Activated CD8-positive, alpha-beta memory T cell treated with anti-CD3 and anti-CD28 coated beads, Interleukin-2, amount 10 ng/mL, durations not matched to agents 7 days and 5 days (primary cell): ENCODE results near the gene WDR17. TPM values are rescaled to one million over a fixed set of nuclear protein-coding genes. Genes with fewer than 3 reads are reported as not detected.

ENCODE experiments used
- ATAC-seq: fragments of 150-1000 bp; cut with Tn5 transposase; one replicate; pipeline ENCODE4 v1.10.0; 2021; ENCODE audit warnings: moderate library complexity
- CTCF ChIA-PET: fragments of 350-600 bp; sonication (Branson Sonifier 250); formaldehyde crosslinking; loops from one replicate; lab custom pipeline; 2021; ENCODE audit warnings: antibody characterized with exemption; lab: Charles Lee
- DNase-seq: peaks from one replicate; pipeline ENCODE4 v3.0.0-alpha.2; 2020
- H3K27ac Mint-ChIP-seq: one replicate; pipeline ENCODE4 v1.8.0; 2021; ENCODE audit warnings: mild to moderate bottlenecking, mixed read lengths
- H3K27me3 Mint-ChIP-seq: one replicate; pipeline ENCODE4 v1.8.0; 2021; ENCODE audit warnings: mixed read lengths
- H3K36me3 Mint-ChIP-seq: one replicate; pipeline ENCODE4 v1.8.0; 2021; ENCODE audit warnings: mild to moderate bottlenecking, mixed read lengths
- H3K4me1 Mint-ChIP-seq: one replicate; pipeline ENCODE4 v1.8.0; 2021; ENCODE audit warnings: mixed read lengths
- H3K4me3 Mint-ChIP-seq: one replicate; pipeline ENCODE4 v1.8.0; 2021; ENCODE audit warnings: mild to moderate bottlenecking, moderate library complexity, mixed read lengths
- H3K9me3 Mint-ChIP-seq: one replicate; pipeline ENCODE4 v1.8.0; 2022; ENCODE audit warnings: low read depth, mixed read lengths
- total RNA-seq, 2 experiments: library from RNA; stranded (reverse); gene quantifications; one replicate each; pipeline ENCODE4 v1.2.3, GENCODE V29; 2021

The WDR17 gene
- under 1 TPM; 0.26 to 0.44 TPM for total RNA-seq

DNA sequence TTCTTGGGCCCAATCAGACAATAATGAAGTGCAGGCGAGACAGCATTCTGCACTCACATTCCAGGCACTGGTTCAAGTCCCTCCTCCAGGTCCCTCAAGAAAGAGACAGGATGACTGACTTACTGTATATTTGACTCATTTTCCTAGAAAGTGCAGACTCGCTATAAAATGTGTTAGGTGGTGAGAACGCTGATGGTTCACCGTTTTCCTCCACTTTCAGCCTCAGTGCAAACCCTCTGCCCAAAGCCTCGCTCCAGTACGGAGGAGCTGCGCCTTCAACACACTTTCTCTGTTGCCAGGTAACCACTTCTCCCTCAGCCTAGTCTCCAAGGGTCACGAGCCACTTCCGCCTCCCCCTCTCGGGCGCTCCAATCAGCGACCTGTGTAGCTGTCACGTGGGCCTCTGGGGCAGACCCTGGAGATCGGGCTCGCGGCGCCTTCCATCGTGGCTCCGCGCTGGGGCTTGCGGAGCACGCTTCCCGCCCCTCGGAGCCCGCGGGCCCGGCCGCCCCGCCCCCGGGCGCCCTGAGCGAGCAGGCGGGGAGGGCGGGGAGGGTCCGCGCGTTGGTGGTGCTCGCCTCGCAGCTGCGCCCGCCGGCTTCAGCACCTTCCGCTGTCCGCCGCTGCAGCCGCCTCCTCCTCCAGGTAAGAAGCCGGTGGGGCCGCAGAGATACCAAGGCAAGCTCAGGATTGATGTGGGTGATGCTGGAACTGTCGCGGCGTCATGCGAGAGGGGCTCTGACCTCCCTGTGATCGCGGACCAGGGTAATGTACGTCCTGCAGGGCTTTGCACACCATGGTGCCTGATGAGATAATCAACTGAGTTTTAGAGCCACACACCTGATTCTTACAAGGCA lies at the start of gene WDR17:
WDR17 (plus strand) TSS at position 407 of the 857 bp plus-strand sequence. CDS start 45,740 bp downstream, outside the sequence.
- CTCF ChIA-PET, result no interaction called here
- Mint-ChIP-seq H3K27ac (no peak within 1 kb of the TSS), H3K27me3 (peaks cover 35% of the 10 kb centered on the region), H3K4me3 (peak within 1 kb of the TSS; percentile 69), H3K4me1 (peaks cover 9% of the 10 kb centered on the region), H3K9me3 (no peaks in the 10 kb centered on the region), H3K36me3 (no peaks in the 10 kb centered on the region)
- DNase-seq (peak; percentile 80), ATAC-seq (peak; percentile 99)

DNA sequence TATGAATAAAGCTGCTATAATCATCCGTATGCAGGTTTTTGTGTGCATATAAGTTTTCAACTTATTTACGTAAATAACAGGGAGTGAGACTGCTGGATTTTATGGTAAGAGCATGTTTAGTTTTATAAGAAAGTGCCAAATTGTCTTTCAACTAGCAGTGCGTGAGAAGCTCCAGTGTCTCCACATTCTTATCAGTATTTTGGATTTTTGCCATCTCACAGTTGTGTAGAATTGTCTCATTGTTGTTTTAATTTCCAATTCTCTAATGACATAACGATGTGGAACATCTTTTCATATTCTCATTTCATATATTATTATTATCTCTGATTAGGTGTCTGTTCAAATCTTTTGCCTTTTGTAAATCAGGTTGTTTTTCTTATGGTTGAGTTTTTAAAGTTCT lies 49.0 kb upstream of the WDR17 start:
- H3K9me3 Mint-ChIP-seq, result no peaks in the 10 kb centered on the region
- CTCF ChIA-PET, result no interaction called here

DNA sequence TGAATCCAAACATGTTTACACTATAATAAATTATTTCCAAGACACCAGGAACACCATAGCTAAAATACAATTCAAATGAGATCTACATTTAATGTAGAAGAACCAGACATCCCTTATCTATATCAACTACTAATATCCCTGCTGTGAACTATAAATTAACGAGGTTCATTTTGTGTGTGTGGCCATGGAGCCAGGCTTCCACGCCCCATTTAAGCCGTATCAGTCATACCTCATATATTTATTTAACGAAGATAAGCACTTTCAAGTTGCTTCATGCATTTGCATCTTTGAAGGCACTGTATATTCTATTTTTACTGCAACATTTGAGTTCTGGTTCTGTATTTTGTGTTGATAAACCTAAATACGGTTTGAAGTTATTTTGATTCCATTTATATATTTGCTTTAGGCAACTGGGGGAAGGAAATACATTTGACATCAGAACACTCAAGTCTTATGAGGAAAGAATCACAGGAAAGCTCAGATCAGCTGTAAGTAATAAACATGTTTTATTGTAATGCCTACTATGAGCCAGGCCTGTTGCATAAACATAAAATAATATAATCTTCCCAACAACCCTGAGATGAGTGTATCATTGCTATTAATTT lies 45.1 kb upstream of the WDR17 start:
- Mint-ChIP-seq H3K9me3 (no peaks in the 10 kb centered on the region), H3K4me1 (no peaks in the 10 kb centered on the region), H3K27me3 (no peaks in the 10 kb centered on the region), H3K27ac (no peak overlapping the region), H3K4me3 (no peak overlapping the region), H3K36me3 (no peaks in the 10 kb centered on the region)
- CTCF ChIA-PET, result no interaction called here
- no peak for DNase-seq
- ATAC-seq, result no peak

More for the DNA sequence above, 49.0 kb upstream of the WDR17 start:
- Mint-ChIP-seq H3K27me3 (no peaks in the 10 kb centered on the region), H3K27ac (no peak overlapping the region), H3K36me3 (no peaks in the 10 kb centered on the region), H3K4me1 (no peaks in the 10 kb centered on the region), H3K4me3 (no peak overlapping the region)
- DNase-seq (no peak), ATAC-seq (no peak)

DNA sequence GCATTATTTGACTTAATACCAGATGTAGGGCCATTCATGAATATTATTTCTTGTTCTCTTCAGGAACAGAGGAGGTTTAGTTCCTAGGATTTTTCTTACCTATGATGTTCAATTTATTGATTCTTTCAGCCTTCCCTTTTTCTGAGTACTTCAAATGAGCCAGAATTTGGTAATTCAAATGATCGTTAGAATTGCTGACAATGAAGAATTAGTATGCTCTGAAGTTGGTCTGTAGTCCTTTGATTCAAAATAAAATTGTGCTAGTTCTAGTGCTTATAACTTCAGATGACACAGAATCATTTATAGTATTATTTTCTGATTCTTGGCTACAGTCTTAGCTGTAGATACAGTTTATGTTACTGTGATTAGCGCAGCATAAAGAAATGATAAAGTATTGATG lies 35.2 kb upstream of the WDR17 start:
- H3K36me3 Mint-ChIP-seq, result no peaks in the 10 kb centered on the region
- CTCF ChIA-PET, result no interaction called here
- DNase-seq (no peak), ATAC-seq (no peak)
- no peaks in the 10 kb centered on the region for H3K4me1 Mint-ChIP-seq
- H3K27me3 Mint-ChIP-seq, result peaks cover 4% of the 10 kb centered on the region
- no peak overlapping the region for H3K27ac Mint-ChIP-seq
- no peak overlapping the region for H3K4me3 Mint-ChIP-seq
- H3K9me3 Mint-ChIP-seq, result no peaks in the 10 kb centered on the region

DNA sequence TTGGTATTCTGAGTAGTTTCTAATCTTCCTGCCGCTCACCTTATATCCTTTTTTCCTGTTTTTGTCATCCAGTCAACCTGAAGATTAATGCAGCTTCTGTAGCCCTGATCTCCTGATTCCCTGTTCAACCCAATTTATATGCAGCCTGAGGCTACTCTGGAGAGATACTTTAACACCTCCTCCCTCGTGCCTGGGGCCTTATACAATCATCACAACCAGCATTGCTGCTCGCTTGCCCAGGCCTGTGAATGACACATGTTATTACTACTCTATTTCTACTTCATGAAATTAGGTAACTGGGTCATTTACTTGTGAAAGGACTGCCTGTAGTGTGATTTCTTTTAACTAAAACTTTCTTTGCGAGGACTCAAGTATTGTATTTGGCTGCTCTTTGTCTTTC lies 33.7 kb upstream of the WDR17 start:
- H3K27ac Mint-ChIP-seq, result no peak overlapping the region
- H3K27me3 Mint-ChIP-seq, result peaks cover 4% of the 10 kb centered on the region
- DNase-seq (no peak), ATAC-seq (no peak)
- H3K36me3 Mint-ChIP-seq, result no peaks in the 10 kb centered on the region
- CTCF ChIA-PET, result interaction anchor here (0.6 kb wide), 1 partner anchor 10 kb away, joined by 3 read pairs; no protein-coding TSS in a partner anchor
- no peaks in the 10 kb centered on the region for H3K4me1 Mint-ChIP-seq
- H3K4me3 Mint-ChIP-seq, result no peak overlapping the region
- H3K9me3 Mint-ChIP-seq, result no peaks in the 10 kb centered on the region

DNA sequence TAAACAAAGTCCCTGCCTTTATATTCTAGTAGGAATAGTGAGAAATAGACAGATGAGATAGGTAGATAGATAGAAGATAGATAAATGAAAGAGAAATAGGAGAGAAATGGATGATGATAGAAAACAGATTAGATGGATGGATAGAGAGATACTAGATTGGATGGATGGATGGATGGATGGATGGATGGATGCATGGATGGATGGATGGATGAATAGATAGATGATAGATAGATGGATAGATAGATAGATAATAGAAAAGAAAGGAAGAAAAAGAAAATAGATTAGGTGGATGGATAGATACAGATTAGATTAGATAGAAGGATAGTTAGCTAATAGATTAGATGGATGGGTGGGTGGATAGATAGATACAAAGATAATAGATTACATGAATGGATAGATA lies 33.2 kb upstream of the WDR17 start:
- CTCF ChIA-PET, result interaction anchor here (0.6 kb wide), 1 partner anchor 11 kb away, joined by 3 read pairs; no protein-coding TSS in a partner anchor
- Mint-ChIP-seq H3K27me3 (peaks cover 4% of the 10 kb centered on the region), H3K27ac (no peak overlapping the region), H3K9me3 (no peaks in the 10 kb centered on the region), H3K4me3 (no peak overlapping the region), H3K4me1 (no peaks in the 10 kb centered on the region), H3K36me3 (no peaks in the 10 kb centered on the region)
- ATAC-seq (no peak), DNase-seq (no peak)

DNA sequence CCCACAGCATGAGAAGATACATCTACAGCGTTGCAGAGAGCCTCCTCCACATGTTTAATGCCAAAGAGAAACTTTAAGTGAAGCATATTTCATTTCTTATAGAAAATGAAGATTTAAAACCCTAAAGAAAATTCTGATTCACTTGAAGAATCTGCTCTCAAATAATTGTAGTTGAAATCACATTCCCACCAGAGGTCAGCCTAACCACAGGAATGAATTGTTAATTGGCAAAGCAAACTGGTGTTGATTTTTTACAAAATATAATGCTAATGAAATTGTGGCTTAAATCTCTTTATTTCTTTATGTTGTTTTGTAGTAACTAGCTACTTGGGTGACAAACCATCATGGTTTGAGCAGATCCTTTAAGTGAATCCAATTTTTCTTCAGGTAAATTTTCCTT lies 31.1 kb upstream of the WDR17 start:
- Mint-ChIP-seq H3K27ac (no peak overlapping the region), H3K4me3 (no peak overlapping the region), H3K9me3 (no peaks in the 10 kb centered on the region), H3K36me3 (no peaks in the 10 kb centered on the region), H3K27me3 (peaks cover 2% of the 10 kb centered on the region), H3K4me1 (no peaks in the 10 kb centered on the region)
- DNase-seq (no peak), ATAC-seq (no peak)
- CTCF ChIA-PET, result interaction anchor here (1.3 to 1.7 kb wide), 2 partner anchors 13 to 307 kb away, joined by 3 to 5 read pairs; no protein-coding TSS in a partner anchor

DNA sequence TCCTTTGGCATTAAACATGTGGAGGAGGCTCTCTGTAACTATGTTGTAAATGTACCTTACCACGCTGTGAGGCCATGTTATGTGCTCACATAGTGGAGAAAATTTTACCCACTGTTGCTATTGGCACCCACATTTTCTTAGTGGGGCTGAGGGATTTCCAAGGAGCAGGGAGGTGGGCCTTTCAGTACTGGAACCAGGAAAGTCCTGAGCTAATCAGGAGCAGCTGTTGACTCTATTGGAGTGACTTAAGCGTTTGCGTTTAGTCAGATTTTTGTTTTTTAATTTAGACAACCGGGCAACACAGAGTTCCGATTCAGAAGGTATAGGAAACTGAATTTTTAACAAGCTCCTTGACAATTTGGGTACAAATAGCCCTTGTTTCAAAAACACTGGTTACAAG lies 30.7 kb upstream of the WDR17 start:
- DNase-seq (no peak), ATAC-seq (no peak)
- Mint-ChIP-seq H3K4me3 (no peak overlapping the region), H3K4me1 (no peaks in the 10 kb centered on the region), H3K27ac (no peak overlapping the region), H3K36me3 (no peaks in the 10 kb centered on the region), H3K27me3 (no peaks in the 10 kb centered on the region), H3K9me3 (no peaks in the 10 kb centered on the region)
- CTCF ChIA-PET, result interaction anchor here (1.3 to 1.7 kb wide), 2 partner anchors 13 to 306 kb away, joined by 3 to 5 read pairs; no protein-coding TSS in a partner anchor

DNA sequence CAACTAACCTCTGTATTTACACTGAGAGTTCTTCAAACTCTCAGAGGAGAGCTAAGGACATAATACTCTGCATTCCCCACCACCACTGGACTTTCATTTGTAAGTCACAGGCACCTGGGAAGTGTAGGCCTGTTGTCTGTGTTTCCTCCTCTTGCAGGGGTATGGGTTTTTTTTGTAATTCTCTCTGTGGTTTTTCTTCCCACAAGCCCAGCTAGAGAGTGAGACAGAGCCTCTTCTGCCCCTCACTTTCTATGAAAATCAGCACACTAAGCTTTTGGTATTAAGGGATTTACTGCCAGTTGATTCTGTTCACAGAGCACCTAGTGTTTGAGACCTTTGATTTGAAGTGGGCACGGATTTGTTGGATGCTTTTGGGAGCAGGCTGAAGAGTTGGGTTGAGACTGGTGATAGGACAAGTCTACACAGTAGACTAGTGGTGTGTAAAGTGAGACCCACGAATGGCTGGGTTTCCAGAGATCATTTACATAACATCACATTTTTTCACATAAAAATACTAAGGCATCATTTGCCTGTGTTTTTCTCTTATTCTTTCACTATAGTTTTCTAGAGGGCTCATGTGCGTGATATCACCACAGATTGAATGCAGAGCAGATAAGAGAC lies 28.9 kb upstream of the WDR17 start:
- Mint-ChIP-seq H3K4me3 (no peak overlapping the region), H3K27me3 (no peaks in the 10 kb centered on the region), H3K4me1 (no peaks in the 10 kb centered on the region), H3K9me3 (no peaks in the 10 kb centered on the region), H3K27ac (no peak overlapping the region), H3K36me3 (no peaks in the 10 kb centered on the region)
- DNase-seq (no peak), ATAC-seq (no peak)
- CTCF ChIA-PET, result no interaction called here

DNA sequence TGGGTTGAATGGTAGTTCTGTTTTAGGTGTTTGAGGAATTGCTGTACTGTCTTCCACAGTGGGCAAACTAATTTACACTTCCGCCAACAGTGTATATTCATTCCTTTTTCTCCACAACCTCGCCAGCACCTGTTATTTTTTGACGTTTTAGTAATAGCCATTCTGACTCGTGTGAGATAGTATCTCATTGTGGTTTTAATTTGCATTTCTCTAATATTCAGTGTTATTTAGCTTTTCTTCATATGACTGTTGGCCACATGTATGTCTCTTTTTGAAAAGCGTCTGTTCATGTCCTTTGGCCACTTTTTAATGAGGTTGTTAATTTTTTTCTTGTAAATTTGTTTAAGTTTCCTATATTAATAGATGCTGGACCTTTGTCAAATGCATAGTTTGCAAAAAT lies 26.9 kb upstream of the WDR17 start:
- no peak for ATAC-seq
- H3K27me3 Mint-ChIP-seq, result peaks cover 3% of the 10 kb centered on the region
- no peaks in the 10 kb centered on the region for H3K9me3 Mint-ChIP-seq
- DNase-seq, result no peak
- H3K36me3 Mint-ChIP-seq, result no peaks in the 10 kb centered on the region
- H3K27ac Mint-ChIP-seq, result no peak overlapping the region
- H3K4me3 Mint-ChIP-seq, result no peak overlapping the region
- CTCF ChIA-PET, result no interaction called here
- H3K4me1 Mint-ChIP-seq, result no peaks in the 10 kb centered on the region

DNA sequence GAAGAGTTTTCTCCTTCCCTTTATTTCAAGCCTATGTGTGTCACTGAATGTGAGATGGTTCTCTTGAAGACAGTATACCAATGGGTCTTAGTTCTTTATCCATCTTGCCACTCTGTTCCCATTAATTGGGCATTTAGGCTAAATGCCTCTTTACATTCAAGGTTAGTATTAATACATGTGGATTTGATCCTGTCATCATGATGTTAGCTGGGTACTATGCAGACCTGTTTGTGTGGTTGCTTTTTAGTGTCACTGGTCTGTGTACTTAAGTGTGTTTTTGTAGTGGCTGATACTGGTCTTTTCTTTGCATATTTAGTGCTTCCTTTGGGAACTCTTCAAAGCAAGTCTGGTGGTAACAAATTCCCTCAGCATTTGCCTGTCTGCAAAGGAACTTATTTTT lies 23.4 kb upstream of the WDR17 start:
- CTCF ChIA-PET, result no interaction called here
- H3K9me3 Mint-ChIP-seq, result no peaks in the 10 kb centered on the region
- H3K4me1 Mint-ChIP-seq, result no peaks in the 10 kb centered on the region
- peaks cover 3% of the 10 kb centered on the region for H3K27me3 Mint-ChIP-seq
- no peak overlapping the region for H3K4me3 Mint-ChIP-seq
- H3K36me3 Mint-ChIP-seq, result no peaks in the 10 kb centered on the region
- ATAC-seq (no peak), DNase-seq (no peak)
- H3K27ac Mint-ChIP-seq, result no peak overlapping the region

DNA sequence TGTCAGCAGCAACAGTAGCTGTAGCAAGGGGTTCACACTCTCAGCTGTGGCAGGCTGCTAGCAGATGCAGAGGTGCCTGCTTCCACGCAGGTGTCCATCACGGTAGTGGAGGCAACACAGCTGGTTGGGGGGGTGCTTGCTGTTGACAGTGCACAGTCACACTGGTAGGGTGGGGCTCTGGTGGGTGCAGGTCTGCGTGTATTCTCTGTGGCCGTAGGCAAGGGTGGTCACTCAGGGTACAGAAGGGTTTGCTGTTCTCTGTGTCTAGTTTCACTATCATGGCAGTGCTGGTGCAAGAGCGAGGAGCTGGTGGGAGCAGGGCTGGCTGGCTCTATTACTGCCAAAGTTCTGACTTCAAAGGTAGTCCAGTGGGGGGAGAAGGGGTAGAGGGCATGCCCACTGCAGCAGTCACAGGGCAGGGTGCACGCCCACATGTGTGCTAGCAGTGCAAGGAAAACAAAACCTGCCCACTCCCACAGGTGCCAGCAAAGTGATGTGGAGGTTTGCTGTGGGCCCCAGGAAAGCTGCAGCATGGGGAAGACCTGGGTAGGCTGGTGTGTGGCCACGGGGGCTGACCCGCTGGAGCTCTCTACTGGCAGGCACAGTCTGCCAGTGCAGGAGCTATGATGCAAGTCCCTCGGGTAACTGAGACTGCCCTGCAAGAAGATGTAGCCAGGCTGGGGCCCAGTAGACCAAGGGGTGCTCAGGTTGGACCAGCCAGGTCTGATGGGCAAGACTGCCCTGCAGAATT lies 21.6 kb upstream of the WDR17 start:
- H3K36me3 Mint-ChIP-seq, result no peaks in the 10 kb centered on the region
- ATAC-seq, result no peak
- H3K4me3 Mint-ChIP-seq, result no peak overlapping the region
- no peak overlapping the region for H3K27ac Mint-ChIP-seq
- CTCF ChIA-PET, result no interaction called here
- H3K9me3 Mint-ChIP-seq, result no peaks in the 10 kb centered on the region
- DNase-seq, result no peak
- no peaks in the 10 kb centered on the region for H3K4me1 Mint-ChIP-seq
- peaks cover 3% of the 10 kb centered on the region for H3K27me3 Mint-ChIP-seq

DNA sequence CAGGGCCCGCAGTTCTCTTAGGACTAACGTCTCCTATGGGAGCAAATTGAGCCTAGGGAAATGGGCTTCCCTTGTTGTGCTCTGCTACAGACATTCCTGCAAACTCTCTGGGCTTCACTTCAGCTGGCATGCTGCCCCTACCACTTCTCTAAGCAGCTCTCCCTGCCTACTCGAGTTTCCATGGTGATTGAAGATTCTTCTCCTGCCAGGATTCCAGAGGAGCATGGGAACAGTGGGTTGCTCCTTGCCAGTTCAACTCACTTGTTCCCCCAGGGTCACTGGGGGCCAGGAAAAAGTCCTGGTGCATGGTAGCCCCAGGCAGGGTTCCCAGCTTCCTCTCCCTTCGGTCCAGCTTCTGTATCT lies 21.1 kb upstream of the WDR17 start:
- H3K4me3 Mint-ChIP-seq, result no peak overlapping the region
- CTCF ChIA-PET, result no interaction called here
- peaks cover 4% of the 10 kb centered on the region for H3K27me3 Mint-ChIP-seq
- H3K9me3 Mint-ChIP-seq, result no peaks in the 10 kb centered on the region
- no peaks in the 10 kb centered on the region for H3K4me1 Mint-ChIP-seq
- DNase-seq, result no peak
- no peak for ATAC-seq
- no peaks in the 10 kb centered on the region for H3K36me3 Mint-ChIP-seq
- no peak overlapping the region for H3K27ac Mint-ChIP-seq
